SK-N-SH (cell line): Measurements from ENCODE around the gene HYAL1. TPM values are rescaled to one million over a fixed set of nuclear protein-coding genes. Genes with fewer than 3 reads are reported as not detected.

Source experiments
- CTCF ChIA-PET: fragments of 300-600, 350-600 bp; formaldehyde crosslinking; extraction: SDS; loops from one replicate; lab custom pipeline; 2021; lab: Yijun Ruan, JAX
- POLR2A ChIA-PET: fragments of 350-600 bp; sonication (Branson Sonifier 250); formaldehyde crosslinking; extraction: SDS; loops from one replicate; lab custom pipeline; 2020; ENCODE audit warnings: antibody characterized with exemption, inconsistent platforms; lab: Yijun Ruan, JAX
- DNase-seq: peaks from one replicate; pipeline ENCODE4 v3.0.0; 2012
- H2AFZ ChIP-seq: fragments of 200-600 bp; sonication (generic); 2 replicates; pipeline ENCODE4 v1.8.1; 2016; ENCODE audit warnings: antibody characterized with exemption, mild to moderate bottlenecking, low read depth
- H3F3A ChIP-seq: fragments of 200-600 bp; sonication (generic); replicated peaks from 2 replicates; pipeline ENCODE3; 2016; ENCODE audit warnings: antibody characterized with exemption, mild to moderate bottlenecking; ENCODE audit not compliant: insufficient read depth
- H3K27ac ChIP-seq, 2 experiments: fragments of 200-500 bp in 1 of 2; fragments of 200-600 bp in 1 of 2; sonication (Bioruptor generic) in 1 of 2; sonication (generic), shearing (Covaris generic) in 1 of 2; 2 replicates each; pipeline versions ENCODE4 v1.5.1 to v1.6.1; 2014 to 2016; ENCODE audit warnings: low read depth in 2 of 2, inconsistent platforms in 1 of 2, low read length in 1 of 2, mild to moderate bottlenecking in 1 of 2, mixed read lengths in 1 of 2
- H3K27me3 ChIP-seq: fragments of 200-600 bp; sonication (generic), shearing (Covaris generic); 2 replicates; pipeline ENCODE4 v1.6.1; 2016; ENCODE audit warnings: mixed run types; ENCODE audit not compliant: insufficient read depth
- H3K36me3 ChIP-seq, 2 experiments: fragments of 200-500 bp in 1 of 2; fragments of 200-600 bp in 1 of 2; sonication (Bioruptor generic) in 1 of 2; sonication (generic) in 1 of 2; replicated peaks in 1 of 2; 2 replicates each; pipeline versions ENCODE3 to v1.5.1; 2014 to 2016; ENCODE audit warnings: low read length in 1 of 2, mild to moderate bottlenecking in 1 of 2; ENCODE audit not compliant: insufficient read depth in 2 of 2, control insufficient read depth in 1 of 2
- H3K4me1 ChIP-seq, 2 experiments: fragments of 200-500 bp in 1 of 2; fragments of 200-600 bp in 1 of 2; sonication (Bioruptor generic) in 1 of 2; sonication (generic), shearing (Covaris generic) in 1 of 2; 2 replicates each; pipeline versions ENCODE4 v1.5.1 to v1.6.1; 2014 to 2016; ENCODE audit warnings: low read depth in 1 of 2, low read length in 1 of 2, mixed run types in 1 of 2; ENCODE audit not compliant: insufficient read depth in 2 of 2, control insufficient read depth in 1 of 2
- H3K4me2 ChIP-seq: fragments of 200-600 bp; sonication (generic), shearing (Covaris generic); 2 replicates; pipeline ENCODE4 v1.6.1; 2017; ENCODE audit warnings: mixed run types
- H3K4me3 ChIP-seq, 2 experiments: fragments of 200-500 bp in 1 of 2; fragments of 200-600 bp in 1 of 2; sonication (Bioruptor generic) in 1 of 2; sonication (generic), shearing (Covaris generic) in 1 of 2; 2 replicates each; pipeline versions ENCODE4 v1.5.1 to v1.8.1; 2014 to 2016; ENCODE audit warnings: low read depth in 2 of 2, inconsistent platforms in 1 of 2, low read length in 1 of 2, mild to moderate bottlenecking in 1 of 2, mixed read lengths in 1 of 2, moderate library complexity in 1 of 2
- H3K79me2 ChIP-seq: fragments of 200-600 bp; sonication (generic); 2 replicates; pipeline ENCODE4 v1.8.1; 2017; ENCODE audit warnings: mild to moderate bottlenecking; ENCODE audit not compliant: insufficient read depth
- H3K9ac ChIP-seq: fragments of 200-600 bp; sonication (generic); 2 replicates; pipeline ENCODE4 v1.6.1; 2017; ENCODE audit warnings: mixed run types
- H3K9me2 ChIP-seq: fragments of 200-600 bp; sonication (generic); 2 replicates; pipeline ENCODE4 v1.6.1; 2017; ENCODE audit warnings: mixed run types
- H3K9me3 ChIP-seq: fragments of 200-600 bp; sonication (generic); 2 replicates; pipeline ENCODE4 v1.6.1; 2017; ENCODE audit warnings: mixed run types, mild to moderate bottlenecking, moderate library complexity
- H4K20me1 ChIP-seq: fragments of 200-600 bp; sonication (generic); 2 replicates; pipeline ENCODE4 v1.6.1; 2017; ENCODE audit warnings: mild to moderate bottlenecking, mixed run types; ENCODE audit not compliant: insufficient read depth
- CTCF ChIP-seq: fragments of 200-600 bp; sonication (generic); IDR thresholded peaks from 2 replicates; pipeline ENCODE4 v1.6.1; 2017; ENCODE audit warnings: antibody characterized with exemption, mild to moderate bottlenecking, moderate library complexity
- EZH2phosphoT487 ChIP-seq: fragments of 200-600 bp; sonication (generic); IDR thresholded peaks from 2 replicates; pipeline ENCODE4 v1.6.1; 2017; ENCODE audit warnings: low read depth, mixed run types, mild to moderate bottlenecking, antibody characterized with exemption, moderate library complexity, borderline replicate concordance
- FOXJ3 ChIP-seq: sonication (generic); formaldehyde crosslinking; IDR thresholded peaks from 2 replicates; pipeline ENCODE4 v1.5.1; 2020; ENCODE audit warnings: mild to moderate bottlenecking, missing genetic modification reagents
- FOXM1 ChIP-seq: IDR thresholded peaks from 2 replicates; pipeline ENCODE4 v1.4.0; 2012; ENCODE audit warnings: low read depth, mild to moderate bottlenecking
- GABPA ChIP-seq: IDR thresholded peaks from 2 replicates; pipeline ENCODE4 v1.4.0; 2012; ENCODE audit warnings: low read depth, mild to moderate bottlenecking
- IRF3 ChIP-seq: fragments of 150-350 bp; IDR thresholded peaks from 2 replicates; pipeline ENCODE4 v1.6.1; 2016; ENCODE audit warnings: mild to moderate bottlenecking, low read depth, low read length
- JUND ChIP-seq: IDR thresholded peaks from 2 replicates; pipeline ENCODE4 v1.4.0; 2012
- MAX ChIP-seq: IDR thresholded peaks from 2 replicates; pipeline ENCODE4 v1.4.0; 2012; ENCODE audit warnings: low read depth
- NRF1 ChIP-seq: IDR thresholded peaks from 2 replicates; pipeline ENCODE4 v1.6.1; 2012; ENCODE audit warnings: low read depth, mild to moderate bottlenecking, low read length
- POLR2AphosphoS5 ChIP-seq: IDR thresholded peaks from 2 replicates; pipeline ENCODE4 v1.6.1; 2012; ENCODE audit warnings: low read depth, low read length
- RAD21 ChIP-seq: IDR thresholded peaks from 2 replicates; pipeline ENCODE4 v1.6.1; 2012; ENCODE audit warnings: mild to moderate bottlenecking, low read length
- RCOR1 ChIP-seq: fragments of 150-350 bp; IDR thresholded peaks from 2 replicates; pipeline ENCODE4 v1.6.1; 2017; ENCODE audit warnings: antibody characterized with exemption, low read length
- SIN3A ChIP-seq: IDR thresholded peaks from 2 replicates; pipeline ENCODE4 v1.6.1; 2012; ENCODE audit warnings: low read depth, mild to moderate bottlenecking, low read length, moderate library complexity, borderline replicate concordance
- TAF1 ChIP-seq: IDR thresholded peaks from 2 replicates; pipeline ENCODE4 v1.6.1; 2012; ENCODE audit warnings: low read depth, mild to moderate bottlenecking, low read length, moderate library complexity, borderline replicate concordance
- TCF12 ChIP-seq: IDR thresholded peaks from 2 replicates; pipeline ENCODE4 v1.4.0; 2012
- TEAD4 ChIP-seq: IDR thresholded peaks from 2 replicates; pipeline ENCODE4 v1.4.0; 2012; ENCODE audit warnings: mild to moderate bottlenecking, borderline replicate concordance; ENCODE audit not compliant: insufficient read depth
- USF1 ChIP-seq: IDR thresholded peaks from 2 replicates; pipeline ENCODE4 v1.4.0; 2012; ENCODE audit warnings: low read depth, borderline replicate concordance
- USF2 ChIP-seq: fragments of 150-350 bp; IDR thresholded peaks from 2 replicates; pipeline ENCODE4 v1.6.1; 2017; ENCODE audit warnings: antibody characterized with exemption, low read length, low read depth, borderline replicate concordance
- WGBS: methylation state at CpG from one replicate; pipeline ENCODE4 v1.1.6; 2017; ENCODE audit warnings: low lambda C conversion rate; 5-methylcytosine and 5-hydroxymethylcytosine counted together
- polyA plus RNA-seq, 3 experiments: library from polyadenylated mRNA; depleted of rRNA; stranded (reverse); fragments of >200 nt; gene quantifications; 2 replicates each; pipeline ENCODE4 v1.2.3, GENCODE V29; 2012

HYAL1 gene
- polyA plus RNA-seq, 1 of the 3 experiments (the other 2 are of a cell fraction), result 0.30 TPM

GRCh38 chr3:50268276-50268675 is 35.1 kb downstream of the HYAL1 start:
- POLR2A ChIA-PET, result no interaction called here
- H3K27ac ChIP-seq, result no peak overlapping the region
- no peak overlapping the region for H3K4me2 ChIP-seq

GRCh38 chr3:50267280-50267913 is 36.0 kb downstream of the HYAL1 start:
- peaks cover 27 to 31% of the 10 kb centered on the region in 2 experiments; a peak in 3 of 4 replicates for H3K4me1 ChIP-seq
- H3K4me2 ChIP-seq, result peak overlapping the region; percentile 56
- ChIA-PET CTCF (interaction anchor here (0.6 to 6.6 kb wide), 10 partner anchors 7 to 78 kb away, joined by 3 to 49 read pairs (median 6); partner anchors contain the start of gene GNAT1), POLR2A (interaction anchor here (0.8 kb wide), 1 partner anchor 29 kb away, joined by 3 read pairs; no protein-coding TSS in a partner anchor)
- no peaks in the 10 kb centered on the region for H4K20me1 ChIP-seq
- no peak overlapping the region for H2AFZ ChIP-seq
- H3K36me3 ChIP-seq, result no peaks in the 10 kb centered on the region
- H3K27ac ChIP-seq, result no peak overlapping the region
- H3K9me3 ChIP-seq, result no peaks in the 10 kb centered on the region
- WGBS, result 35% methylated on average over 9 of the region's 22 CpGs
- H3K79me2 ChIP-seq, result no peaks in the 10 kb centered on the region
- no peak for DNase-seq
- H3K9me2 ChIP-seq, result no peaks in the 10 kb centered on the region
- peaks cover 28% of the 10 kb centered on the region for H3F3A ChIP-seq
- TF ChIP-seq USF2 (no peak), IRF3 (no peak), EZH2phosphoT487 (no peak), FOXM1 (no peak), SIN3A (no peak), MAX (0 out of 2 replicates have a peak, but pooled peaks have one; percentile 33), GABPA (no peak), RAD21 (no peak), USF1 (no peak), CTCF (no peak), JUND (no peak), TCF12 (0 out of 2 replicates have a peak, but pooled peaks have one; percentile 10), POLR2AphosphoS5 (peak; percentile 26; the same call in 1 of the 2 replicates), TAF1 (no peak), RCOR1 (no peak), NRF1 (no peak)
- TF ChIP-seq, all 33 proteins: peak for 3
- Histone ChIP-seq H3K4me3 (peak overlapping the region; percentile 40 to 53; a peak in 3 of 4 replicates), H3K27me3 (no peaks in the 10 kb centered on the region), H3K9ac (peak overlapping the region; percentile 49)

More at GRCh38 chr3:50268276-50268675, 35.1 kb downstream of the HYAL1 start:
- whole genome bisulfite sequencing, result 59% methylated on average over 3 of the region's 3 CpGs
- Histone ChIP-seq H3K27me3 (no peaks in the 10 kb centered on the region), H4K20me1 (no peaks in the 10 kb centered on the region), H3K4me1 (peaks cover 27 to 34% of the 10 kb centered on the region in 2 experiments; a peak in 3 of 4 replicates), H3K9me3 (no peaks in the 10 kb centered on the region), H3F3A (peaks cover 28% of the 10 kb centered on the region), H3K79me2 (no peaks in the 10 kb centered on the region), H3K36me3 (no peaks in the 10 kb centered on the region), H2AFZ (no peak overlapping the region), H3K4me3 (no peak overlapping the region), H3K9ac (no peak overlapping the region), H3K9me2 (no peaks in the 10 kb centered on the region)
- CTCF ChIA-PET, result interaction anchor here (0.6 to 6.6 kb wide), 5 partner anchors 8 to 77 kb away, joined by 3 to 49 read pairs (median 9); partner anchors contain the start of gene GNAT1
- TF ChIP-seq GABPA (no peak), SIN3A (no peak), FOXJ3 (CRISPR knock-in tag) (no peak), USF2 (no peak), TEAD4 (no peak), RAD21 (no peak), RCOR1 (no peak), NRF1 (no peak), FOXM1 (no peak)
- DNase-seq, result no peak
